ENCODE data around the gene BAZ2B. TPM values are rescaled to one million over a fixed set of nuclear protein-coding genes. Genes with fewer than 3 reads are reported as not detected.
"Not testable (repeated sequence)": the region's sequence is repeated elsewhere in the genome, so short reads cannot be mapped to it uniquely, and the experiment has no call there.

The BAZ2B gene
- total RNA-seq, 4 donors from 2014 or later = 122 to 181 (median 143) TPM

- no peak for DNase-seq
- Histone ChIP-seq H3K4me3 (replicated peaks in 1 of 3) (no peak overlapping the region), H3K9me3 (no peaks in the 10 kb centered on the region), H3K27ac (no peak overlapping the region), H3K36me3 (peaks cover 11 to 18% of the 10 kb centered on the region in 2 donors), H3K27me3 (no peaks in the 10 kb centered on the region), H3K4me1 (no peaks in the 10 kb centered on the region)
- TF ChIP-seq, protein P1, sequence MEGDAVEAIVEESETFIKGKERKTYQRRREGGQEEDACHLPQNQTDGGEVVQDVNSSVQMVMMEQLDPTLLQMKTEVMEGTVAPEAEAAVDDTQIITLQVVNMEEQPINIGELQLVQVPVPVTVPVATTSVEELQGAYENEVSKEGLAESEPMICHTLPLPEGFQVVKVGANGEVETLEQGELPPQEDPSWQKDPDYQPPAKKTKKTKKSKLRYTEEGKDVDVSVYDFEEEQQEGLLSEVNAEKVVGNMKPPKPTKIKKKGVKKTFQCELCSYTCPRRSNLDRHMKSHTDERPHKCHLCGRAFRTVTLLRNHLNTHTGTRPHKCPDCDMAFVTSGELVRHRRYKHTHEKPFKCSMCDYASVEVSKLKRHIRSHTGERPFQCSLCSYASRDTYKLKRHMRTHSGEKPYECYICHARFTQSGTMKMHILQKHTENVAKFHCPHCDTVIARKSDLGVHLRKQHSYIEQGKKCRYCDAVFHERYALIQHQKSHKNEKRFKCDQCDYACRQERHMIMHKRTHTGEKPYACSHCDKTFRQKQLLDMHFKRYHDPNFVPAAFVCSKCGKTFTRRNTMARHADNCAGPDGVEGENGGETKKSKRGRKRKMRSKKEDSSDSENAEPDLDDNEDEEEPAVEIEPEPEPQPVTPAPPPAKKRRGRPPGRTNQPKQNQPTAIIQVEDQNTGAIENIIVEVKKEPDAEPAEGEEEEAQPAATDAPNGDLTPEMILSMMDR (IDR thresholded peaks at IDR 0.05) = no peak
- TF ChIP-seq POLR2A (IDR thresholded peaks at IDR 0.05) = no peak
- intact Hi-C loops (cut with DNase I) = no loop called here
- 98 to 100% methylated on average over 3 of the region's 3 CpGs for WGBS, 2 donors
These were observed 249.8 kb downstream of the BAZ2B start for GRCh38 chr2:159366538-159366937.

- TF ChIP-seq POLR2A (IDR thresholded peaks at IDR 0.05) = no peak
- TF ChIP-seq, protein P1 (IDR thresholded peaks at IDR 0.05) = no peak
- Histone ChIP-seq H3K27me3 (no peaks in the 10 kb centered on the region), H3K36me3 (peaks cover 7 to 13% of the 10 kb centered on the region in 2 donors), H3K27ac (no peak overlapping the region), H3K4me1 (no peaks in the 10 kb centered on the region), H3K4me3 (replicated peaks in 1 of 3) (no peak overlapping the region), H3K9me3 (no peaks in the 10 kb centered on the region)
- intact Hi-C loops (cut with DNase I) = no loop called here
- DNase-seq = no peak
- 72 to 91% methylated on average over 2 of the region's 2 CpGs for WGBS, 2 donors
These were observed 253.5 kb downstream of the BAZ2B start for GRCh38 chr2:159362816-159363251.

GRCh38 chr2:159362094-159362493 is 254.3 kb downstream of the BAZ2B start:
- Histone ChIP-seq H3K36me3 (peaks cover 7 to 13% of the 10 kb centered on the region in 2 donors), H3K27me3 (no peaks in the 10 kb centered on the region), H3K9me3 (no peaks in the 10 kb centered on the region), H3K4me3 (replicated peaks in 1 of 3) (no peak overlapping the region), H3K27ac (no peak overlapping the region), H3K4me1 (no peaks in the 10 kb centered on the region)
- DNase-seq = no peak
- 98 to 100% methylated on average over 2 of the region's 2 CpGs for WGBS, 2 donors
- TF ChIP-seq POLR2A (IDR thresholded peaks at IDR 0.05) = no peak
- TF ChIP-seq, protein P1 (IDR thresholded peaks at IDR 0.05) = no peak
- intact Hi-C loops (cut with DNase I) = no loop called here

GRCh38 chr2:159361603-159362002 is 254.7 kb downstream of the BAZ2B start:
- H3K27ac ChIP-seq; H3K9me3 ChIP-seq; H3K4me3 ChIP-seq (replicated peaks in 1 of 3); DNase-seq; H3K4me1 ChIP-seq; H3K27me3 ChIP-seq; intact Hi-C loops (cut with DNase I): not testable (repeated sequence)
- 71 to 95% methylated on average over 3 of the region's 3 CpGs for WGBS, 2 donors
- H3K36me3 ChIP-seq = peaks cover 7 to 13% of the 10 kb centered on the region in 2 donors

- no peaks in the 10 kb centered on the region for H3K36me3 ChIP-seq
- DNase-seq = no peak
- H3K27ac ChIP-seq = no peak overlapping the region
- H3K9me3 ChIP-seq = no peaks in the 10 kb centered on the region
- intact Hi-C loops (cut with DNase I) = no loop called here
- no peaks in the 10 kb centered on the region for H3K27me3 ChIP-seq
- H3K4me3 ChIP-seq (replicated peaks in 1 of 3) = no peak overlapping the region
- WGBS, 2 donors = 89 to 98% methylated on average over 7 to 8 of the region's 8 CpGs
- no peak for TF ChIP-seq POLR2A (IDR thresholded peaks at IDR 0.05)
- TF ChIP-seq, protein P1 (IDR thresholded peaks at IDR 0.05) = no peak
- H3K4me1 ChIP-seq = no peaks in the 10 kb centered on the region
These were observed 260.2 kb downstream of the BAZ2B start for GRCh38 chr2:159356053-159356554.

Measured in thyroid gland (tissue), 4 donors.